Renal cortical epithelial cell (primary cell): ENCODE results near the gene ZNF674. TPM values are rescaled to one million over a fixed set of nuclear protein-coding genes. Genes with fewer than 3 reads are reported as not detected.
"Not testable (repeated sequence)": the region's sequence is repeated elsewhere in the genome, so short reads cannot be mapped to it uniquely, and the experiment has no call there.

Source experiments
- DNase-seq: peaks from one replicate; pipeline ENCODE4 v3.0.0-alpha.2; 2011; ENCODE audit warnings: low read depth
- total RNA-seq: library from RNA; depleted of rRNA; stranded (reverse); fragments of >200 nt; gene quantifications from 2 replicates; pipeline ENCODE4 v1.2.3, GENCODE V29; 2014

ZNF674 gene
- total RNA-seq, 1 donor from 2014 or later = 5.4 TPM

DNA sequence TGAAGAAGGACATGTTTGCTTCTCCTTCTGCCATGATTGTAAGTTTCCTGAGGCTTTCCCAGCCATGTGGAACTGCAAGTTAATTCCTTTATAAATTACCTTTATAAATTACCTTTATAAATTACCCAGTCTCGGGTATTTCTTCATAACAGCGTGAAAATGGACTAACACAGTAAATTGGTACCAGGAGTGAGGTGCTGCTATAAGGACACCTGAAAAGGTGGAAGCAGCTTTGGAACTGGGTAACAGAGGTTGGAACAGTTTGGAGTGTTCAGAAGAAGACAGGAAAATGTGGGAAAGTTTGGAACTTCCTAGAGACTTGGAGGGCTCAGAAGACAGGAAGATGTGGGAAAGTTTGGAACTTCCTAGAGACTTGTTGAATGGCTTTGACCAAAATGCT, 66.6 kb downstream of the ZNF674 start:
- not testable (repeated sequence) for DNase-seq

DNA sequence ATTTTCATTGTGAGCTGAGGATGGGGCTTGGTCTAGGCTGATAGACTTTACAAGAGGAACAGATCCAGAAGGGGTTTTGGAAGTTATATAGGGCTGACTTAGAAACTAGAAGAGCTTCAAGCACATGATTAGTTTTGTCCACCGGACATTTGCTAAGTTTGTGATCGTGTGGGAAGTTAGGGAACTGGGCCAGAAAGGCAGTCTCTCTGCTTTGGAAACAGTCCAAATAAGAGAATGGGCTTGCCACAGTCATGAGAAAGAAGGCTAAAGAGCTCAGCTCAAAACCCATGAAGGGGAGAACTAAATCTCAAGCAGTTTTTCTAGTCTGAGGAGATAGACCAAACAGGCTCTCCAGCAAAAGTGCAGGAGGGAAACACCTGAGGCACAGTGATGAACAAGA, 67.8 kb downstream of the ZNF674 start:
- DNase-seq = peak; percentile 2

DNA sequence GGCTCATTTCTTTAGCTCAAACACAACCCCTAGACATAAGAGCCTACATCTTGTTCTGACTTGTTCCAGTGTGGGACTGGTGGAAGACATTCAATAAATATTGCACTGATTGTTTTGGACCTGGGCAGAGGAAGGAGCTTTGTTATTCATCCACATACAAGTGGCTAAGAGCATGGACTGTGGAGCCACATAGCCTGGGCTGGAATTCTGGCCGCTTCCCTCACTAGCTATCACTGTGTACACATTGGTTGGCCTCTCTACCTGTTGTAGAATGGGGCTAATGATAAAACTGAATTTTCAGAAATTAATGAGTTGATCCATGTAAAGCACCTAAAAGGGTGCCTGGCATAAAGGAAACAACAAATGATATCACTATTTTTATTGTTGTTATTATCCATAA, 80.0 kb downstream of the ZNF674 start:
- no peak for DNase-seq

DNA sequence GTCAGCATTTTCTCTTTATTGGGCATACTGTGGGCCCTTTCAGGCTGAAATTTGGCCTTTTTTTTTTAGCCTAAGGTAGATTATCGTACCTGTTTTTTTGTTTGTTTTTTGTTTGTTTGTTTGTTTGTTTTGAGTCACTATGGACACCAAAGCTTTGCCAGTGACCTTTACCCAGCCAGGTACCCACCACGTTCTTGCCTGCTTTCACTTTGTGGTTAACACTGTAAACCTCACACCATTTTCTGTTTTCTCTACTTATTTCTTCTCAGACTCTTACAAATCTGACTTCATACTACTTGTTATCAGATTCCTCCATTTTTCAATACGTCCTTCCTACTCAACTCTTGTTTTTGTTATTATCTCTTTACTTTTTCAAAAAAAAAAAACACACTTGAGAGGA, 81.5 kb downstream of the ZNF674 start:
- no peak for DNase-seq

DNA sequence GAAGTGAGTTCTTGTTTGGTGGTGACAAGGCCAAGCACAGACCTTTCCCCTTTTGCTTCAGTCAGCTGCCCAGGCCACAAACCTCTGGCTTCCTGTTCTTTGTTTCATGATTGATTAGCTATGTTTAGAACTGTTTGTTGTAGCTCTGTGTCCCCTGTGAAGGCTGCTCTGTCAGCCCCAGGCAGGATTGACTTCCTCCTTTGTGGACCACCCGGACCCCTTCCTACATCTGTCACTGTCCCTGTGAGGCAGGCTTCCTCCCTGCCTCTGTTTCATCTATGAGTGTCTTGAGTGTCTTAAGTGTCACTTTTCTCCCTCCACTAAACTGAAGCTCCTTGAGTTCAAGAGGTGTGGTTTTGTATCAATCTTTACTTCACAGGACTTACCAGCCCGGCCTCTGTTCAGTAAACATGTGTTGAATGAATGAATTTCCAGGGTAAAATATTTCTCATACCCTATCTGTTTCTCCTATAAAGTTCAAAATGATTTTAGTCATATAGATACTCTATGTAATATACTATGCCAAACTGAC, 83.5 kb downstream of the ZNF674 start:
- no peak for DNase-seq

DNA sequence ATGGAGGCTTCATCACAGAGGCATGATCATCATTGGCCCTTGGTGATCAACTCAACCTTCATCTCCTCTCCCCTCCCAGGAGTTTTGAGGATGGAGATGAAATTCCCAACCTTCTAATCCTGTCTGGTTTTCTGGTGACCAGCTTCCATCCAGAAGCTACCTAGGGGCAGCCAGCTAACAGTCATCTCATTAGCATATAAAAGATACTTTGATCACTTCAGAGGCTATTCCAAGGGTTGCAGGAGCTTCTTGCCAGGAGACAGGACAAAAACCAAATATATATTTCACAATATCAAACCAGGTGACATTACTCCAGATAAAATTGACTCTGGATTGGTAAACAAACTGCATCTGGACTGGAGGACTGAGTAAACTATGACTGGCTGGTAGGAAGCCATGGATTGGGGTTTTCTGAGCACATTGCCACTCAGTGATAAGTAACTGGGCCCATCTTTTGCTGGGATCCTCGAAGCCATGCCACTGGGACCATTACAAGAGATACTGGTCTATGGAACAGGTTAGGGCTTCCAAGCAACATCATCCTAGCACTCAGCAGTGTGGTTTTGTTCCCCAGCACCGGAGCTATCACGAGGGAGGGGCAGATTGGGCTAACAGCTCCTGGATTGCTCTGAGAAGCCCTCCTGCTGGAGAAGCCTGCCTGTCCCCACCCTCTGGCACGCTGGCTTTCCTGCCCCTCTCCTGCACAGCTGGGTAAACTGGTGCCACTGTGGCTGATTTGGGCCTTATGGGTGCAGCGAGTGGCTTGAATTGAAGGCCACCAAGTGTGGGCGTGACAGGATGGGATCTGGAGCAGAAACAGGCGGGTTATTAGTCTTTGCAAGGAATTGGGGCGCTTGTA, 84.2 kb downstream of the ZNF674 start:
- not testable (repeated sequence) for DNase-seq

DNA sequence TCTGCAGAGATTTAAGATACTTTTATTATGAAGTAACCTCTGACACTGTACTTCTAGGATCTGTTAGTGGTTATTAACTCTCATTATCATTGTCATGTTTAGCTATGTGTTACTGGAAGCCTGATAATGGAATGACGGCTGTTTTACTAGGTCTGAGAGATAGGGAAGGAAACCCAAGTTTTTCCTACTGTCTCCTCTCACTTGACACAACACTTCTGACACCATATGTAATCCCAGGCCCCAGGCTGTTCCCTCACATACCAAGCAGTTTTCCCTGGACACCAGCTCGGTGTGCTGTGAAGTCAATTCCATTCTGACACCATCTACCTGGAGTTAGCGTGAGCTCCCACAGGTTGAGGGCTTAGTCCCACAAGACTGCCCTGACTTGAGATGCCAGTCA, 85.6 kb downstream of the ZNF674 start:
- no peak for DNase-seq

DNA sequence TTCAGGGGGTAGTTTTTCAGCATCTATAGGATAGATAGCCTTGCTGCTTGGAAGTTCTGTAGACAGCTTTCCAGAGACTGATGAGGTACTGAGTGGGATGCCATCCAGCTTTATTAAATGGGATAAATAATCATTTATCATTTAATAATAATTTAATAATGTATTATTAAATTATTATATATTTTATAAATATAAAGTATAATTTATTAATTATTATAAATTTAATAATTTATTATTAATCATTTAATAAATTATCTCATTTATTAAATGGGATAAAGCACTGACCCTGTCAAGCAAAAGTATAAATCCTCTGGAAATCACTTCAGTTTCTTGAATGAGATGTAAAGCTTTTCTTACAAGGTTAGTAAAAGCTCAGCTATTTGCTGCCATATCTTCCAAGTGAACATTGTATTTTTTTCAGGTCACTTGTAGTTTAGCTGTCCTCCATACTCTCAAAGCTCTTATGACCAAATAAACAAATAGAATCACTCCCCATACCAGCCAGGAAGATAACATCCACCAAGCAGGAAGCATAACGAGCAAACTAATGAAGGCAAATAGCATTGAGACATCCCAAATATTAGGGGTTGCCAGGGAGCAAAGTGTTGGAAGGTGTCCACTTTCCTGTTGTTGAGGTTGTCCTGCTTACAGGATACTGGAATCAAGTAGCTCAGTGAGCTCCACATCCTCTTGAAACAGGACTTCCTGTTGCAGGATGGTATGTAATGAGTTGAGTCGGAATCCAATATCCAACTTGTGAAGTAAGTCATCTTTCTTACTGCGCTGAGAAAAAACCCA, 88.9 kb downstream of the ZNF674 start:
- DNase-seq = no peak

Other genes starting within 250 kb of the ZNF674 start
- gene CHST7, start 28.3 kb upstream of the ZNF674 start, total RNA-seq = 5.7 and 13.0 TPM in 2 replicates
- gene SLC9A7, start 213.7 kb upstream of the ZNF674 start, total RNA-seq = 18.1 and 43.9 TPM in 2 replicates